ENCODE measurements around the gene MIER3.
A peak's percentile ranks its signal among the peaks of the same experiment; 100 is the strongest.

Gene MIER3

GRCh38 chr5:56951126-56951945 lies 587 bp downstream of the MIER3 start:
- peaks cover 25% of the 10 kb centered on the region for H3K4me1 ChIP-seq (ENCODE audit: insufficient read depth, low read length)
- H3K27me3 ChIP-seq (ENCODE audit: insufficient read depth, low read length, poor library complexity): peaks cover 30% of the 10 kb centered on the region
- peak overlapping the region; percentile 56 to 66 for H3K4me3 ChIP-seq (ENCODE audit: low read depth in 1 of 2, low read length in 2 of 2)
- H3K9ac ChIP-seq (ENCODE audit: low read depth, low read length): peak overlapping the region; percentile 84
- peak; percentile 34 for DNase-seq
- peak; percentile 21 for ATAC-seq (ENCODE audit: insufficient read depth, low read depth)
- TF ChIP-seq EZH2 (IDR thresholded peaks at IDR 0.05; ENCODE audit: borderline replicate concordance, low read depth, low read length, severe bottlenecking): no peak
- TF ChIP-seq, protein P1, sequence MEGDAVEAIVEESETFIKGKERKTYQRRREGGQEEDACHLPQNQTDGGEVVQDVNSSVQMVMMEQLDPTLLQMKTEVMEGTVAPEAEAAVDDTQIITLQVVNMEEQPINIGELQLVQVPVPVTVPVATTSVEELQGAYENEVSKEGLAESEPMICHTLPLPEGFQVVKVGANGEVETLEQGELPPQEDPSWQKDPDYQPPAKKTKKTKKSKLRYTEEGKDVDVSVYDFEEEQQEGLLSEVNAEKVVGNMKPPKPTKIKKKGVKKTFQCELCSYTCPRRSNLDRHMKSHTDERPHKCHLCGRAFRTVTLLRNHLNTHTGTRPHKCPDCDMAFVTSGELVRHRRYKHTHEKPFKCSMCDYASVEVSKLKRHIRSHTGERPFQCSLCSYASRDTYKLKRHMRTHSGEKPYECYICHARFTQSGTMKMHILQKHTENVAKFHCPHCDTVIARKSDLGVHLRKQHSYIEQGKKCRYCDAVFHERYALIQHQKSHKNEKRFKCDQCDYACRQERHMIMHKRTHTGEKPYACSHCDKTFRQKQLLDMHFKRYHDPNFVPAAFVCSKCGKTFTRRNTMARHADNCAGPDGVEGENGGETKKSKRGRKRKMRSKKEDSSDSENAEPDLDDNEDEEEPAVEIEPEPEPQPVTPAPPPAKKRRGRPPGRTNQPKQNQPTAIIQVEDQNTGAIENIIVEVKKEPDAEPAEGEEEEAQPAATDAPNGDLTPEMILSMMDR (IDR thresholded peaks at IDR 0.05; ENCODE audit: borderline replicate concordance, extremely low read depth, low read length, poor library complexity, severe bottlenecking): no peak
- peaks cover 14% of the 10 kb centered on the region for H4K20me1 ChIP-seq (ENCODE audit: insufficient read depth, low read length)
- H3K27ac ChIP-seq (ENCODE audit: low read length): peak overlapping the region; percentile 57
- no peaks in the 10 kb centered on the region for H3K9me3 ChIP-seq (ENCODE audit: insufficient read depth, low read length, severe bottlenecking)
- H3K36me3 ChIP-seq (ENCODE audit: insufficient read depth, low read length): peaks cover 16% of the 10 kb centered on the region
- H3K4me2 ChIP-seq (ENCODE audit: insufficient read depth, low read length): peak overlapping the region; percentile 87
- peak overlapping the region; percentile 80 for H2AFZ ChIP-seq (ENCODE audit: low read depth, low read length)
- H3K79me2 ChIP-seq (ENCODE audit: insufficient read depth, low read length): peaks cover 33% of the 10 kb centered on the region

- DNase-seq (peak; percentile 77), ATAC-seq (ENCODE audit: insufficient read depth, low read depth) (peak; percentile 83)
Measured at GRCh38 chr5:56950626-56951125, 1.2 kb downstream of the MIER3 start.

GRCh38 chr5:56947052-56947451 lies 4.9 kb downstream of the MIER3 start:
- no peak for TF ChIP-seq EZH2 (IDR thresholded peaks at IDR 0.05; ENCODE audit: borderline replicate concordance, low read depth, low read length, severe bottlenecking)
- TF ChIP-seq, protein P1 (IDR thresholded peaks at IDR 0.05; ENCODE audit: borderline replicate concordance, extremely low read depth, low read length, poor library complexity, severe bottlenecking): no peak
- peaks cover 17% of the 10 kb centered on the region for H4K20me1 ChIP-seq (ENCODE audit: insufficient read depth, low read length)
- H3K4me2 ChIP-seq (ENCODE audit: insufficient read depth, low read length): no peak overlapping the region
- no peak overlapping the region for H3K4me3 ChIP-seq (ENCODE audit: low read depth in 1 of 2, low read length in 2 of 2)
- no peak overlapping the region for H2AFZ ChIP-seq (ENCODE audit: low read depth, low read length)
- no peak overlapping the region for H3K9ac ChIP-seq (ENCODE audit: low read depth, low read length)
- no peaks in the 10 kb centered on the region for H3K27me3 ChIP-seq (ENCODE audit: insufficient read depth, low read length, poor library complexity)
- H3K27ac ChIP-seq (ENCODE audit: low read length): no peak overlapping the region
- H3K4me1 ChIP-seq (ENCODE audit: insufficient read depth, low read length): peaks cover 15% of the 10 kb centered on the region
- peaks cover 33% of the 10 kb centered on the region for H3K79me2 ChIP-seq (ENCODE audit: insufficient read depth, low read length)
- H3K9me3 ChIP-seq (ENCODE audit: insufficient read depth, low read length, severe bottlenecking): no peaks in the 10 kb centered on the region
- DNase-seq (no peak), ATAC-seq (ENCODE audit: insufficient read depth, low read depth) (no peak)
- H3K36me3 ChIP-seq (ENCODE audit: insufficient read depth, low read length): peaks cover 56% of the 10 kb centered on the region

More at GRCh38 chr5:56950626-56951125, 1.2 kb downstream of the MIER3 start:
- Histone ChIP-seq H3K79me2 (ENCODE audit: insufficient read depth, low read length) (peaks cover 33% of the 10 kb centered on the region), H3K4me1 (ENCODE audit: insufficient read depth, low read length) (peaks cover 25% of the 10 kb centered on the region), H3K4me3 (ENCODE audit: low read depth in 1 of 2, low read length in 2 of 2) (peak overlapping the region; percentile 56 to 66), H3K9me3 (ENCODE audit: insufficient read depth, low read length, severe bottlenecking) (no peaks in the 10 kb centered on the region), H2AFZ (ENCODE audit: low read depth, low read length) (peak overlapping the region; percentile 80), H3K27ac (ENCODE audit: low read length) (peak overlapping the region; percentile 42), H4K20me1 (ENCODE audit: insufficient read depth, low read length) (peaks cover 14% of the 10 kb centered on the region), H3K27me3 (ENCODE audit: insufficient read depth, low read length, poor library complexity) (peaks cover 24% of the 10 kb centered on the region), H3K9ac (ENCODE audit: low read depth, low read length) (peak overlapping the region; percentile 84), H3K36me3 (ENCODE audit: insufficient read depth, low read length) (peaks cover 23% of the 10 kb centered on the region), H3K4me2 (ENCODE audit: insufficient read depth, low read length) (peak overlapping the region; percentile 87)
- no peak for TF ChIP-seq EZH2 (IDR thresholded peaks at IDR 0.05; ENCODE audit: borderline replicate concordance, low read depth, low read length, severe bottlenecking)
- TF ChIP-seq, protein P1 (IDR thresholded peaks at IDR 0.05; ENCODE audit: borderline replicate concordance, extremely low read depth, low read length, poor library complexity, severe bottlenecking): no peak
